ENCODE results near the gene XXYLT1. TPM values are rescaled to one million over a fixed set of nuclear protein-coding genes. Genes with fewer than 3 reads are reported as not detected.

Gene XXYLT1
- total RNA-seq, 1 experiment from 2014 or later: 25.5 TPM

GRCh38 chr3:195048059-195048905 is 222.7 kb downstream of the XXYLT1 start:
- ATAC-seq (no peak), DNase-seq (no peak)
- Histone ChIP-seq H2AFZ (ENCODE audit: low read length) (no peak overlapping the region), H3K4me2 (ENCODE audit: low read length) (no peak overlapping the region), H4K20me1 (ENCODE audit: low read length) (no peaks in the 10 kb centered on the region), H3K4me1 (ENCODE audit: insufficient read depth, low read length) (no peaks in the 10 kb centered on the region), H3K36me3 (ENCODE audit: low read depth, low read length) (no peaks in the 10 kb centered on the region), H3K4me3 (ENCODE audit: low read length) (no peak overlapping the region), H3K9ac (ENCODE audit: low read length) (no peak overlapping the region), H3K9me2 (replicated peaks; ENCODE audit: low read length) (no peaks in the 10 kb centered on the region), H3K27ac (ENCODE audit: low read length) (no peak overlapping the region), H3K9me3 (ENCODE audit: low read length) (no peaks in the 10 kb centered on the region), H3K27me3 (ENCODE audit: low read length) (no peaks in the 10 kb centered on the region), H3K79me2 (ENCODE audit: low read length) (no peaks in the 10 kb centered on the region), H3F3A (ENCODE audit: low read length, unreplicated experiment) (no peaks in the 10 kb centered on the region)
- no TSS peak for BruUV-seq (replicated peaks)
- ChIA-PET CTCF (no interaction called here), POLR2A (ENCODE audit: unreplicated experiment) (no interaction called here)
- TF ChIP-seq CTCF (conservative IDR thresholded peaks at IDR 0.05; ENCODE audit: low read depth, low read length) (no peak), EZH2phosphoT487 (IDR thresholded peaks at IDR 0.05; ENCODE audit: borderline replicate concordance, low read length) (no peak), EZH2 (IDR thresholded peaks at IDR 0.05; ENCODE audit: low read length, unreplicated experiment) (no peak)
- intact Hi-C loops (cut with micrococcal nuclease): no loop called here

GRCh38 chr3:195047536-195047935 is 223.4 kb downstream of the XXYLT1 start:
- H3K4me3 ChIP-seq (ENCODE audit: low read length): no peak overlapping the region
- H3K9me2 ChIP-seq (replicated peaks; ENCODE audit: low read length): no peaks in the 10 kb centered on the region
- intact Hi-C loops (cut with micrococcal nuclease): no loop called here
- no peaks in the 10 kb centered on the region for H3K36me3 ChIP-seq (ENCODE audit: low read depth, low read length)
- no peak for ATAC-seq
- no peak overlapping the region for H3K4me2 ChIP-seq (ENCODE audit: low read length)
- no peaks in the 10 kb centered on the region for H3K27me3 ChIP-seq (ENCODE audit: low read length)
- no peaks in the 10 kb centered on the region for H3K79me2 ChIP-seq (ENCODE audit: low read length)
- H2AFZ ChIP-seq (ENCODE audit: low read length): no peak overlapping the region
- BruUV-seq (replicated peaks): no TSS peak
- H3K9ac ChIP-seq (ENCODE audit: low read length): no peak overlapping the region
- TF ChIP-seq EZH2 (IDR thresholded peaks at IDR 0.05; ENCODE audit: low read length, unreplicated experiment): no peak
- no peaks in the 10 kb centered on the region for H4K20me1 ChIP-seq (ENCODE audit: low read length)
- peaks cover 6% of the 10 kb centered on the region for H3K4me1 ChIP-seq (ENCODE audit: insufficient read depth, low read length)
- ChIA-PET POLR2A (ENCODE audit: unreplicated experiment) (no interaction called here), CTCF (no interaction called here)
- no peaks in the 10 kb centered on the region for H3F3A ChIP-seq (ENCODE audit: low read length, unreplicated experiment)
- no peaks in the 10 kb centered on the region for H3K9me3 ChIP-seq (ENCODE audit: low read length)
- H3K27ac ChIP-seq (ENCODE audit: low read length): no peak overlapping the region
- DNase-seq: no peak

GRCh38 chr3:195046441-195046840 is 224.5 kb downstream of the XXYLT1 start:
- no peaks in the 10 kb centered on the region for H4K20me1 ChIP-seq (ENCODE audit: low read length)
- ChIA-PET CTCF (no interaction called here), POLR2A (ENCODE audit: unreplicated experiment) (no interaction called here)
- no peaks in the 10 kb centered on the region for H3K36me3 ChIP-seq (ENCODE audit: low read depth, low read length)
- no peaks in the 10 kb centered on the region for H3F3A ChIP-seq (ENCODE audit: low read length, unreplicated experiment)
- TF ChIP-seq CTCF (conservative IDR thresholded peaks at IDR 0.05; ENCODE audit: low read depth, low read length): no peak
- TF ChIP-seq EZH2phosphoT487 (IDR thresholded peaks at IDR 0.05; ENCODE audit: borderline replicate concordance, low read length): no peak
- TF ChIP-seq EZH2 (IDR thresholded peaks at IDR 0.05; ENCODE audit: low read length, unreplicated experiment): no peak
- no peak overlapping the region for H2AFZ ChIP-seq (ENCODE audit: low read length)
- no peak overlapping the region for H3K4me2 ChIP-seq (ENCODE audit: low read length)
- H3K27me3 ChIP-seq (ENCODE audit: low read length): no peaks in the 10 kb centered on the region
- H3K79me2 ChIP-seq (ENCODE audit: low read length): no peaks in the 10 kb centered on the region
- DNase-seq (no peak), ATAC-seq (no peak)
- BruUV-seq (replicated peaks): no TSS peak
- no peak overlapping the region for H3K9ac ChIP-seq (ENCODE audit: low read length)
- peaks cover 10% of the 10 kb centered on the region for H3K4me1 ChIP-seq (ENCODE audit: insufficient read depth, low read length)
- no peaks in the 10 kb centered on the region for H3K9me3 ChIP-seq (ENCODE audit: low read length)
- no peak overlapping the region for H3K27ac ChIP-seq (ENCODE audit: low read length)
- no peak overlapping the region for H3K4me3 ChIP-seq (ENCODE audit: low read length)
- H3K9me2 ChIP-seq (replicated peaks; ENCODE audit: low read length): no peaks in the 10 kb centered on the region
- intact Hi-C loops (cut with micrococcal nuclease): no loop called here
